Measurements from ENCODE around the gene LRRC8B.

The LRRC8B gene

DNA sequence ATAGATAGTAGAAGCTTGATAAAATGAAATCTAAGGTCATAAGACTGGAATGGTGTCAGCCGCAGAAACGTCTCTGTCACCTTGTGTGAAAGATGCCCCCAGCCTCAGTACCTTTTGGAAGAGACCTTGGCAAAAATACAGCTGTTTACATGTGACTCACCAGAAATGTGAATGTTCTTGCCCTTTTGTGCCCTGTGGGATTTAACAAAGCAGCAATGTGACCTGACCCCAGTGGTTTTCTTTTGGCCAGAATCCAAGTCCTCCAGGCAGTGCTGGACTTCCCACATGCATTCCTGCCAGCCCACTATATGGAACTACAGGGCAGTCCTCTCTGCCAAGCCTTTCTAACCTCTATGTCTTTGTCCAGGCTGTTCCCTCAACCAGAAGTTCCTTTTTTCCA lies 81.1 kb downstream of the LRRC8B start:
- in situ Hi-C loops (cut with MboI; ENCODE audit: low sequenced_read_pairs) = no loop called here

DNA sequence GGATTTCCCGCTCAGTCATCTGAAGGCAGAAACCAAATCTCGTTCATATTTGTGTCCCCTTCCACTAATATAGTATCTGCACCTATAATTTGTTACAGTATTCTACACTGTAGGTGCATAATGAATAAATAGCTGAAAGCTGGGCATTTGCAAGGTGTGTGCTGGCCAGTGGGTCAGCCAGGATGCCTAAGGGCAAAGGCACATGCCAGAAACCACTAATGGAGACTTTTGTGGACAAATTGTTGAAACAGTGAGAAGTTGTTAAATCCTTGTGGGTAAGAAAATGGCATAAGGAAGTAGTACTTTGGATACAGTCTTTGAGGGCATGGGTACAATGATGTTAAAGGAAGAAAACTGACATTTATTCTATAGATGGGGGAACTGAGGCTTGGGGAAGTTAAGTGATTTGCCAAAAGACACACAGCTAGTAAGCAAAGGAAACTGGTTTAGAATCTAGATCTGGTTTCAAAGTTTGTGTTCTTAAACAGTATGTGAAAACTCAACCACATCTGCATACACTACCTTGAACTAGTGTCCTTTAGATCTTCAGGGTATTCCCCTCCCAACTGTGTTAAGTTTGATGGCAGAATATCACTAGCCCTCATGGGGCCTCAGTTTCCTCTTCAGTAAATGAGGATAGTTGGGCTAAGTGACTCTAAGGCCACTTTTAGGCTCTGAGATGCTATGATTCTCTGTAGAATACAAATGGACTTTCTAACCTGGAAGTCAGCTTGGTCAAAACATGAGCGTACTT lies 81.8 kb downstream of the LRRC8B start:
- in situ Hi-C loops (cut with MboI; ENCODE audit: low sequenced_read_pairs) = no loop called here

DNA sequence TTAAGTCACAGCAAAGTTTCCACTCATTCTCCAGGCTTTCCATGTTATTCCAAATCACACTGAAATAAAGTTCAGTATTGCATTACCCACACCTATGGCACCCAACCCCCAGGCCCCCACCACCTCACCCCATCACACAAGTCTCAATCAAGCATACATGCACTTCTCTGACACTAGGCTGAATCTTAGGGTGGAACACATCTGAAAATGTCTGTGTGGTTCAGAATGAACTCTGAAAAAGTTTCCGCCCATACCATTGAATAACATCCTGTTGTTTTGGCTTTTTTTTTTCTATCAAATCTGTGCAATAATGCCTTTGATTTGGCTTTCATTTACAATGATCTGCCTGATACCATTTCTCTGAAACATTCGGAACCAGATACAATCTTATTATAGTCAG lies 82.5 kb downstream of the LRRC8B start:
- in situ Hi-C loops (cut with MboI; ENCODE audit: low sequenced_read_pairs) = no loop called here

DNA sequence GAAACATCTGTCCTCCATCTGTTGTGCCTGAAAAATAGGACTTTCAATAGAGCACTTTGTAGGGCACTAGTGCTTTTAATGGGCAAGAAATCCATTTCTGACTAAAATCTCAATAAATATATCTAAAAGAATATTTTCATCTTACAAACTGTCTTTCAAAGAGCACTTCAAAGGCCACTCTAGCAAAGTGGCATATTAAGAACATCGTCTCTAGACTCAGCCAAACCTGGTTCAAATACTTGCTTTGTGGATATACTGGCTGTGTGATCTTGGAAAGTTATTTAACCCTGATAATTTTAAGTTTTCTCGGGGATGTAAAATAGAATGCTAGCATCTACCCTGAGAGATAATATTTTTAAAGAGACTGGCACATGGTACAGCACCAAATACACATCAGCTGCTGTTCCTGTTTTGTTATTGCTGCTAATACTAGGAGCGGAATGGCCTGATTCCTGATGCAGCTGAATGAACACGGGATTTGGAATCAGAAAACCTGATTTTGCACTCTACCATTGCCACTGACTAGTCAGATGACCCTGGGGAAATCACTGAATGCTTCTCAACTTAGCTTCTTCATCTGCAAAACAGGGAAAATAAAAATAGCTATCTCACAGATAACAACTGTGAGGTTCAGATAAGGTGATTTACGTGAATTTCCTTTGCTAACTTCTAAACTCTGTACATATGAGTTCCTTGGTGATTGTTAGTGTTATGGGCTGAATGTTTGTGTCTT lies 83.1 kb downstream of the LRRC8B start:
- in situ Hi-C loops (cut with MboI; ENCODE audit: low sequenced_read_pairs) = no loop called here

DNA sequence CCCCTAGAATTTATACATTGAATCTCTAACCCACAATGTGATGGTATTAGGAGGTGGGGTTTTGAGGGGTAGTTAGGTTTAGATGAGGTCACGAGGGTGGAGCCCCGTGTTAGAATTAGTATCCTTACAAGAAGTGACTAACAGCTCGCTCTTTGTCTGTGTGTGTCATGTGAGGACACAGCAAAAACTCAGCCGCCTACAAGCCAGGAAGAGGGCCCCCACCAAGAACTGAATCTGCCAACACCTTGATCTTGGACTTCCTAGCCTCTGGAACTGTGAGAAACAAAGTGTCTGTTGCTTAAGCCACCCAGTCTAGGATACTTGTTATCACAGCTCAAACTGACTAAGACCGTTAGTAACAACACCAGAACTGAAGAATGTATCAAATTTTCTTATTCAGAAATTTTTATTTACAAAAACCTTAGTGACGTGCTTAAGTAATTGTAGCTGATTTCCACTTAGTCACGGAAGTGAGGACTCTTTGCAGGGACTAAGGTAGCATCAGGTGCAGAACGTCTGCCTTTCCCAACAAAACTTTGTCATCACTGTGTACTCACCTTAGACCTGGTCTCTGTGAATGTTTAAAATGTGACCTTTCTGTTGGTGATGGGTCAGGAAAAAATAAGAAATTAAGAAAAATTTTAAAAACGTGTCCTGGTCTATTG lies 83.8 kb downstream of the LRRC8B start:
- in situ Hi-C loops (cut with MboI; ENCODE audit: low sequenced_read_pairs) = no loop called here

GRCh38 chr1:89608984-89609725 lies 84.5 kb downstream of the LRRC8B start:
- in situ Hi-C loops (cut with MboI; ENCODE audit: low sequenced_read_pairs) = no loop called here

GRCh38 chr1:89609781-89610456 lies 85.3 kb downstream of the LRRC8B start:
- in situ Hi-C loops (cut with MboI; ENCODE audit: low sequenced_read_pairs) = no loop called here

DNA sequence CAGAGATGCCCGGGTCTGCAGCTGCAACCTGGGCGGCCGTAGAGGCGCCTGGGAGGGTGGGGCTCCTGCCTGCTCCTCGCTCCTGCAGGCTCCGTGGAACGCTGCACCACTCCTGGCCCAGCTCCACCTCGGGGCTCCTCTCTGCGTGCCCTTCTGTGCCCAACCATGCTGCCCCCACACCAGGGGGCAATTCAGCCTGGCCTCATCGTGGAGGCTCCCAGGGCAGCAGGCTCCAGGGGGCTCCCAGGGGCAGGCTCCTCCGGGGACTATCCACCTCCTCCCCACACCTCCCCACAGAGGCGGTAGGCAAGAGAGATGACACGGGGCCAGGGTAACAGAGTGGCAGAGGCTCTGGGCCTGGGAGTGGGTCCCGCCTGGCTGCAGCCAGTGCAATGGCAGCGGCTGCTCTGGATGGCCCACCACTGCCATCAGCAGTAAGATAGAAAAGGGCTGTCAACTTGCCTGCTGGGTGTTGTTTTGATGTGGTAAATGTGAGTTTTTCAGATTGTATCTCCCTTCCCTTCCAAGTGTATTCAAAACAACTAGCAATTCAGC lies 85.9 kb downstream of the LRRC8B start:
- in situ Hi-C loops (cut with MboI; ENCODE audit: low sequenced_read_pairs) = no loop called here

DNA sequence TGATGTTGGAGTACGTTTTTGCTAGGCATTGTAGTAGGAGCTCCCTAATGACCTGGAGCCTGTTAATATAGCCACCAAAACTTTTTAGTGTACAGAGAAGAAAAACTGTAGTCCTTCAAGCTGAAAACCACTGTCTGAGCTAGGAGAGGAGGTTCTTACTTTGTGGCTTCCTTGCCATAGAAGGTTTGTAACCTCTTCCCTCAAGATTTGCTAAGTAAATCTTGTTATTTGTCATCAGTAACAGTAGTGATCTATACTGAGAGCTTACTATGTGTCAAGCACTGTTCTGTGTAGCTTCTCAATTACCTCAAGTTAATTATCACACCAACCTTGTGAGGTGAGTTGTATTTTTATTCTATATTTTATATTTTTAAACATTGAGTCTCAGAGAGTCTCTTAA lies 87.1 kb downstream of the LRRC8B start:
- in situ Hi-C loops (cut with MboI; ENCODE audit: low sequenced_read_pairs) = no loop called here

DNA sequence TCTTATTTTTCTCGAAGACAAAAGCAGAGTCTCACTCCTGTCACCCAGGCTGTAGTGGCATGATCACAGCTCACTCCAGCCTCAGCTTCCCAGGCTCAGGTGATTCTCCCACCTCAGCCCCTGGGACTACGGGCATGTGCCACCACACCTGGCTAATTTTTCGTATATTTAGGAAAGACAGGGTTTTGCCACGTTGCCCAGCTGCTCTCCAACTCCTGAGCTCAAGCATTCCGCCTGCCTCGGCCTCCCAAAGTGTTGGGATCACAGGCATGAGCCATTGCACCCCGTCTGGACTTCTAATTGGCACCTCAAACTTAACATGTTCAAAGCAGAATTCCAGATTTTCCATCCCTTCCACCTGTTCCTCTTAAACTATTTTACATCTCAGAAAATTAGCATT lies 89.3 kb downstream of the LRRC8B start:
- in situ Hi-C loops (cut with MboI; ENCODE audit: low sequenced_read_pairs) = no loop called here

GRCh38 chr1:89615676-89616598 lies 91.3 kb downstream of the LRRC8B start:
- in situ Hi-C loops (cut with MboI; ENCODE audit: low sequenced_read_pairs) = no loop called here

DNA sequence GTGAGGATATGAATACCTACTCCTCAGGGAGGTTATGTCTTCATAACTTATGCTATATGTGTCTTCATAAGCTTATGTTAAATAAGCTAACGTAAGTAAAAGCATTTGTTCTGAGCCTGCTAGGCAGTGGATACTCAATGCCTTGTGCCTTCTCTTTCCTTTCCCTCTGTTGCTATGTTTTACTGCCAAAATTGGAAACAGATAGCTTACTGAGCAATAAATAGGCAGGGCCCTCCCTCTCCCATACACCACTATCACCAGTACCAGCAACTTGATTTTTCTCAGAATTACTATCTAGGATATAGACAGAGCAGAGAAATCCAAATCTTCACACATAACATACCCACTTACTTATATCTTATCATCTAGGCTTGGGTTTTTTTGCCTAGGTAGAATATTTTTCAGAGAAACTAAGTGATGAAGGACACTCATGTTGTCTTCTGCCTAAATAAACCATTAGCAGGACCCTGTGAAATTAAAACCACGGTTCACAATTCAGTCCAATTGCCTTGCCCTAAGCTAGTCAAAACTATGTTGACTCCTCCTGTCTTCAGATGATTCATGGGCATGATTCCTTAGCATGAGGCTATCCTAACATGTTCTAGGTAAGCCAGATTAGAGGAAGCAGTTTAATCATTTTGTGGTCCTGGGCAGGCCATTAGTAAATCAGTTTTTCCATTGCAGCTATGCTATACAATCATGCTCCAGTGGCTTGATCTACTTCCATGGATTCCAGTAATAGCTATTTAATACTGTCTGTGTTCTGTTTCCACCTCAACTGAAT lies 92.4 kb downstream of the LRRC8B start:
- in situ Hi-C loops (cut with MboI; ENCODE audit: low sequenced_read_pairs) = no loop called here

GRCh38 chr1:89620664-89621063 lies 96.0 kb downstream of the LRRC8B start:
- in situ Hi-C loops (cut with MboI; ENCODE audit: low sequenced_read_pairs) = no loop called here

DNA sequence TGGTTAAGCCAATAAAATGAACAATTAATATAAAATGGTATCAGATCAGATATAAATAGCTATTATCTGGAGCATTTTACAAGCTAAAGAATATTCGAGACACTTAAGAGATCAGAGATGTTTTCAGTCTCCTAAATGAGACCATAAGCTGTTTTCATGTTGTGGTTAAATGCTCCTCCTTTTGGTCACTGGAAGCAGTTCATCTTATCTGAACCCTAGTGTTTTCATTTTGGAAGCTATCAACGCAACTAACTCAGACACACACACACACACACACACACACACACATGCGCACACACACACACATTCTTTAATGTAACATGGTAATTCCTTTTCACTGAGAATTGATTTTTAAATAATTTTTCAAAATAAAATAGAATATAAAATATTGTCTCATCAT lies 98.3 kb downstream of the LRRC8B start:
- in situ Hi-C loops (cut with MboI; ENCODE audit: low sequenced_read_pairs) = no loop called here

DNA sequence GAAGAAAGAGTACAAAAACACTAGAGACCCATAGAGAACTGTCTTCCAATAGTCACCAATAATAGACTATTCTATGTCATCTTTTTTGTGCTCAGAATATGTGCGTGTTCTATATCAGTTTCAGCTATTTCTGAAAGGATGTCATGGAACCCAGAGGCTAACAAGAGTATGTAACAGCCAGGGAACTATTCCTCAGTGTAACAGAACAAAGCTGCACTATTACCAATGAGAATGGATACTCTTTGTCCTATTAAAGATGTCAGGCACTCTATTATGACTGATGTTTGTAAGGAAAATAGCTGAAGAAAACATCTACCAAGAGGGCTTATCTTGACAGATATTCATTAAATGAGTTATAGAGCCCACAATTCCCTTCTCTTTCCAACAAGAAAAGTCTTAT lies 99.7 kb downstream of the LRRC8B start:
- in situ Hi-C loops (cut with MboI; ENCODE audit: low sequenced_read_pairs) = no loop called here

- in situ Hi-C loops (cut with MboI; ENCODE audit: low sequenced_read_pairs) = loop anchor here (25.0 kb wide), 1 partner anchor 137 kb away; no protein-coding TSS in a partner anchor
Measured at GRCh38 chr1:89624715-89625323, 100.2 kb downstream of the LRRC8B start.

DNA sequence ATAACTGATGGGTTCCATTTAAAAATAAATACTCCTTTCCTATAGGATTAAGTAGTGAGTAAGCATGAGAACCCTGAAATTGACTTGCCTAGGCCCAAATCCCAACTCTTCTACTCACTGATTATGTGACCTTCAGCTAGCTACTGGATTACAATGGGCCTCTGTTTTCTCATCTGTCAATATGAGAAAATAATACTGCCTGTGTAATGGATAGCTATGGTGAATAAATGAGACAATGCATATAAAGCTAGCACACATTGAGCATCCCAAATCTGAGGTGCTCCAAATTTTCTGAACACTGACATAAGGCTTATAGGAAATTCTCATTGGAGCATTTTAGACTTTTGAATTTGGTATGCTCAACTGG lies 103.0 kb downstream of the LRRC8B start:
- in situ Hi-C loops (cut with MboI; ENCODE audit: low sequenced_read_pairs) = loop anchor here (25.0 kb wide), 1 partner anchor 135 kb away; no protein-coding TSS in a partner anchor

GRCh38 chr1:89629146-89629545 lies 104.5 kb downstream of the LRRC8B start:
- in situ Hi-C loops (cut with MboI; ENCODE audit: low sequenced_read_pairs) = loop anchor here (25.0 kb wide), 1 partner anchor 133 kb away; no protein-coding TSS in a partner anchor

Data from HL-60/S4 treated with phorbol 12-myristate 13-acetate at 8.2 ng/mL for 4 days and 3 days (cell line).